Measurements from ENCODE around the gene GBX2.

DNA sequence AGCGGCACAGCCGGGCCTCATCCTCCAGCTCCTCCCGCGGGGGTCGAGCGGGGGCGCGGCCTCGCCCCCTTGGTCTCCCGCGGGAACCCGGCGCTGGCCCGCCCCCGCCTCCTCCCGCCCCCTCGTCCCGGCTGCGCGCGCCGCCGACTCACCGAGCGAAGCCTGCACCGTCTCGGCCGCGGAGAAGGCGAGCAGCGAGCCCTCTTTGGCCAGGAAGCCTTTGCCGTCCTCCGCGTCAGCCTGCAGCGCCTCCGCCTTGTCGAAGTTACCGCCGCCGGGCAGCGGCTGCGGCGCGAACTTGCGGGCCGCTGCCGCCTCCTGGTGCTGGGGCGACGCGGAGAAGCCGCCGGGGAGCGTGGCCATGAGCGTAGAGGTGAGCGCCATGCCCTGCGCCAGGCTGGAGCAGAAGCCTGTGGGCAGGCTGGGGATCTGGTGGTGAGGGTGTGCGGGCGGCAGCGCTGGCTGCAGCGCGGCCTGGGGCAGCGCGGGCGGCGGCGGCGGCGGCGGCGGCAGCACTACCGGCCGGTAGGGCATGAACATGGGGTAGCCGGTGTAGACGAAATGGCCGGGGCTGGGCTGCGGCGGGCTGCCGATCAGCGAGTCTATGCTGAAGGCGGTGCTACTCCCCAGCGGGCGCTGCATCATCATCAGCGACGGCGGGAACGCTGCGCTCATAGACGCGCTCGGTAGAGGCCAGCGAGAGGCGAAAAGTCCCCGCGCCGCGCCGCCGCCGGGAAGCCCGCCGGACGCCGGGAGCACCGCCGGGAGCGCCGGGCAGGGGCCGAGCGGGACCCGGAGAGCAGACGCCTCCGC lies 683 bp downstream of the GBX2 start:
- TF ChIP-seq POLR2AphosphoS5 (IDR thresholded peaks at IDR 0.05; ENCODE audit: low read depth, low read length) (peak; percentile 37; the same call in 1 of the 2 replicates), SIN3A (IDR thresholded peaks at IDR 0.05; ENCODE audit: borderline replicate concordance, insufficient read depth, low read length) (no peak), TAF1 (IDR thresholded peaks at IDR 0.05; ENCODE audit: borderline replicate concordance, insufficient read depth, low read length) (no peak), FOXP2 (optimal IDR thresholded peaks at IDR 0.05; ENCODE audit: borderline replicate concordance, extremely low read depth, extremely low read length, insufficient read depth) (no peak)

Measured in PFSK-1 (cell line).